Chondrocyte (in vitro differentiated cells): ENCODE data around the gene TANC1. TPM values are rescaled to one million over a fixed set of nuclear protein-coding genes. Genes with fewer than 3 reads are reported as not detected.
A peak's percentile ranks its signal among the peaks of the same experiment; 100 is the strongest.

Experiments
- DNase-seq: peaks from one replicate; pipeline ENCODE4 v3.0.0; 2021; ENCODE audit warnings: mixed read lengths, low spot score
- H3K27ac Mint-ChIP-seq: one replicate; pipeline ENCODE4 v1.8.0; 2021; ENCODE audit warnings: mild to moderate bottlenecking, moderate library complexity, mixed read lengths; ENCODE audit not compliant: unreplicated experiment
- H3K27me3 Mint-ChIP-seq: 2 replicates; pipeline ENCODE4 v1.8.0; 2021; ENCODE audit warnings: low read depth, mixed read lengths
- H3K36me3 Mint-ChIP-seq: 2 replicates; pipeline ENCODE4 v1.8.0; 2021; ENCODE audit warnings: low read depth, mixed read lengths
- H3K4me1 Mint-ChIP-seq: 2 replicates; pipeline ENCODE4 v1.8.0; 2021; ENCODE audit warnings: low read depth, mild to moderate bottlenecking, mixed read lengths
- H3K4me3 Mint-ChIP-seq: one replicate; pipeline ENCODE4 v1.8.0; 2021; ENCODE audit warnings: mild to moderate bottlenecking, moderate library complexity, mixed read lengths; ENCODE audit not compliant: unreplicated experiment
- H3K9me3 Mint-ChIP-seq: 2 replicates; pipeline ENCODE4 v1.8.0; 2021; ENCODE audit warnings: low read depth, mixed read lengths
- total RNA-seq: library from RNA; stranded (reverse); gene quantifications from 3 replicates; pipeline ENCODE4 v1.2.1, GENCODE V29; 2021
- TF ChIP-seq, protein P1 (sequence below): fragments of 200-600 bp; sonication (generic); IDR thresholded peaks from 2 replicates; pipeline ENCODE4 v1.5.0; 2021; ENCODE audit warnings: antibody characterized with exemption, mild to moderate bottlenecking, moderate library complexity

Gene TANC1
- total RNA-seq, 1 donor from 2014 or later, result 29.5 TPM

GRCh38 chr2:159118115-159118858 lies 149.8 kb downstream of the TANC1 start:
- DNase-seq, result no peak
- Mint-ChIP-seq H3K27ac (peak overlapping the region; percentile 46), H3K4me3 (no peak overlapping the region), H3K36me3 (no peaks in the 10 kb centered on the region), H3K4me1 (peaks cover 19% of the 10 kb centered on the region), H3K27me3 (no peaks in the 10 kb centered on the region), H3K9me3 (no peaks in the 10 kb centered on the region)
- TF ChIP-seq, protein P1, sequence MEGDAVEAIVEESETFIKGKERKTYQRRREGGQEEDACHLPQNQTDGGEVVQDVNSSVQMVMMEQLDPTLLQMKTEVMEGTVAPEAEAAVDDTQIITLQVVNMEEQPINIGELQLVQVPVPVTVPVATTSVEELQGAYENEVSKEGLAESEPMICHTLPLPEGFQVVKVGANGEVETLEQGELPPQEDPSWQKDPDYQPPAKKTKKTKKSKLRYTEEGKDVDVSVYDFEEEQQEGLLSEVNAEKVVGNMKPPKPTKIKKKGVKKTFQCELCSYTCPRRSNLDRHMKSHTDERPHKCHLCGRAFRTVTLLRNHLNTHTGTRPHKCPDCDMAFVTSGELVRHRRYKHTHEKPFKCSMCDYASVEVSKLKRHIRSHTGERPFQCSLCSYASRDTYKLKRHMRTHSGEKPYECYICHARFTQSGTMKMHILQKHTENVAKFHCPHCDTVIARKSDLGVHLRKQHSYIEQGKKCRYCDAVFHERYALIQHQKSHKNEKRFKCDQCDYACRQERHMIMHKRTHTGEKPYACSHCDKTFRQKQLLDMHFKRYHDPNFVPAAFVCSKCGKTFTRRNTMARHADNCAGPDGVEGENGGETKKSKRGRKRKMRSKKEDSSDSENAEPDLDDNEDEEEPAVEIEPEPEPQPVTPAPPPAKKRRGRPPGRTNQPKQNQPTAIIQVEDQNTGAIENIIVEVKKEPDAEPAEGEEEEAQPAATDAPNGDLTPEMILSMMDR, result peak; percentile 96

- no peaks in the 10 kb centered on the region for H3K27me3 Mint-ChIP-seq
- no peaks in the 10 kb centered on the region for H3K36me3 Mint-ChIP-seq
- no peak overlapping the region for H3K4me3 Mint-ChIP-seq
- no peaks in the 10 kb centered on the region for H3K9me3 Mint-ChIP-seq
- H3K4me1 Mint-ChIP-seq, result peaks cover 26% of the 10 kb centered on the region
- H3K27ac Mint-ChIP-seq, result no peak overlapping the region
- no peak for DNase-seq
- TF ChIP-seq, protein P1, result peak; percentile 46
Observed at GRCh38 chr2:159118859-159119500, 150.5 kb downstream of the TANC1 start.

DNA sequence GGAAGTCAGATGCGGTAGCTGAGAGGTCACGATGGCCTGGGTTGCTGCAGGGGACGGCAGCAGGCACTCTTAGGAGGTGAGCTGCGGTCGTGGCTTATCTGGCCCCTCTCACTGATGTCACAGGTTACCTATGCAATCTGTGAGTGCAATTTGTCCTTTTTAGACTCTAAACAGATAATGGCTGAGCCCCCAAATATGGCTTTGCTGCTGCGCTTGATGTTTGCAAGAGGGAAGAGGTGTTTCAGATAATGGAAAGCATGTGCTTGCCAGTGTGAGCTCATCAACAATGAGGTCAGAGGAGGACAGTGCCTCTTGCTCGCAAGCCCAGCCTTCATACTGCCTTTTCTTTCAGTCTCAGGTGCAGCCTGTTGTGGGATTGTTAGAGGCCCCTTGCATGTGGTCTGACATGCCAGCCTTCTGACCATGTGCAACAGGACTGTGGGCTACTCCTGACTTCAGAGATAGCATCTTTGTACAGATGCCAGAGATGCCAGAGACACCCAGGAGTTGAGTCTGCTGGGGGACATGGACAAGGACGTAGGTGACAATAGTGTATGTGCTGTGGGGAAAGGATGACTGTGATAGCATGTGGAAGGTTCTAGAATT lies 151.3 kb downstream of the TANC1 start:
- no peaks in the 10 kb centered on the region for H3K36me3 Mint-ChIP-seq
- H3K27ac Mint-ChIP-seq, result peak overlapping the region; percentile 49
- no peak for DNase-seq
- H3K4me1 Mint-ChIP-seq, result peaks cover 33% of the 10 kb centered on the region
- H3K4me3 Mint-ChIP-seq, result no peak overlapping the region
- TF ChIP-seq, protein P1, result no peak
- H3K27me3 Mint-ChIP-seq, result no peaks in the 10 kb centered on the region
- no peaks in the 10 kb centered on the region for H3K9me3 Mint-ChIP-seq

DNA sequence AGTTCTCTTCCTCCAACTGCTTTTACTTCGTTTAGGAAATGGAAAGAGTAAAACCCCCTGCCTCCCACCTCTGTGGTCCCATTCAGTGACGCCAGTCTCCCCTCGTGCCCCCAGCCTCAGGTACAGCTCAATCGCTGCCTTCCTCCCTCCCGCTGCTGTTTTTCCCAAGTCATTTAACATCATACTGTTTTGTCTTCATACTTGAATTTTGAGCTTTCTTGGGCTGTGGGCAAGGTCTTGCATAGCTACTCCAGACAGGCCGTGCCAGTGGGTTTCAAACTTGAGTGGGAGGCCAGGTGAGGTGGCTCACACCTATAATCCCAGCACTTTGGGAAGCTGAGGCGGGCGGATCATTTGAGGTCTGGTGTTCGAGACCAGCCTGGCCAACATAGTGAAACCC lies 155.3 kb downstream of the TANC1 start:
- H3K27me3 Mint-ChIP-seq, result no peaks in the 10 kb centered on the region
- no peak overlapping the region for H3K4me3 Mint-ChIP-seq
- TF ChIP-seq, protein P1, result no peak
- H3K36me3 Mint-ChIP-seq, result peaks cover 3% of the 10 kb centered on the region
- peak overlapping the region; percentile 99 for H3K27ac Mint-ChIP-seq
- DNase-seq, result no peak
- H3K4me1 Mint-ChIP-seq, result peaks cover 57% of the 10 kb centered on the region
- peaks cover 3% of the 10 kb centered on the region for H3K9me3 Mint-ChIP-seq

DNA sequence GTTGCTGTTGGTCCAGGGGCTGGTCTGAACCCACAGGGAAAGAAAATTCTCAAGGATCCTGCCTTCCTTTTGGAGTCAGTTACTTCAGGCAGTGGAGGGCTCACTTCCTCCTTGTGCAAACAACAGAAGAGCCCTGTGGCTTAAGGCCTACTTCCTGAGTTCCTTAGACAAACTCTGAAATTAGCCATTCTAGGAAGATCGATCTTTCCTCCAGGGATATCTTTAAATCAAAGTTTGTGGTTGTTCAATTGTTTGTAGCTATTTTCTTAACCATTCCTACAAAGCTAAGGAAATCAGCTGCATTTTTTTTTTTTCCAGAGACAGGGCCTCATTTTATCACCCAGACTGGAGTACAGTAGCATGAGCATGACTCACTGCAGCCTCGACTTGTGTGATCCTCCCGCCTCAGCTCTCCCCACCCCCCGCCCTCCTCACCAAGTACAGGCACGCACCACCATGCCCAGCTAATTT lies 156.0 kb downstream of the TANC1 start:
- H3K4me3 Mint-ChIP-seq, result no peak overlapping the region
- H3K36me3 Mint-ChIP-seq, result peaks cover 3% of the 10 kb centered on the region
- no peak for DNase-seq
- H3K27ac Mint-ChIP-seq, result peak overlapping the region; percentile 99
- H3K4me1 Mint-ChIP-seq, result peaks cover 58% of the 10 kb centered on the region
- peaks cover 3% of the 10 kb centered on the region for H3K9me3 Mint-ChIP-seq
- H3K27me3 Mint-ChIP-seq, result no peaks in the 10 kb centered on the region
- TF ChIP-seq, protein P1, result no peak
